K562 (cell line): ENCODE data around the gene IL3RA. TPM values are rescaled to one million over a fixed set of nuclear protein-coding genes. Genes with fewer than 3 reads are reported as not detected.

ENCODE experiments used
- ESRRA ChIP-seq: fragments of 450-650 bp; IDR thresholded peaks from 2 replicates; pipeline ENCODE4 v1.6.1; 2014; ENCODE audit warnings: low read depth, mild to moderate bottlenecking, moderate library complexity, borderline replicate concordance
- KLF1 ChIP-seq: fragments of 450-650 bp; IDR thresholded peaks from 2 replicates; pipeline ENCODE4 v1.6.1; 2016; ENCODE audit warnings: missing genetic modification characterization, missing compliant biosample characterization
- MCM7 ChIP-seq, 2 experiments: fragments of 450-650 bp; IDR thresholded peaks; 2 replicates each; pipeline ENCODE4 v1.6.1; 2016 to 2018
- MIER1 ChIP-seq: fragments of 450-650 bp; IDR thresholded peaks from 2 replicates; pipeline ENCODE4 v1.6.1; 2016; ENCODE audit warnings: antibody characterized with exemption, mild to moderate bottlenecking, low read depth
- NEUROD1 ChIP-seq: fragments of 150-350 bp; IDR thresholded peaks from 2 replicates; pipeline ENCODE4 v1.6.1; 2014; ENCODE audit warnings: borderline replicate concordance, low read length, low read depth; ENCODE audit not compliant: partially characterized antibody
- REST ChIP-seq, 2 experiments: fragments of 450-650 bp; formaldehyde crosslinking in 1 of 2; IDR thresholded peaks; 2 replicates each; pipeline versions ENCODE4 v1.4.0 to v1.6.1; 2014 to 2020; ENCODE audit warnings: mild to moderate bottlenecking in 2 of 2, borderline replicate concordance in 1 of 2, low read depth in 1 of 2
- ZBTB11 ChIP-seq, 3 experiments: fragments of 200-800 bp in 1 of 3; fragments of 250-450 bp in 1 of 3; fragments of 450-650 bp in 1 of 3; sonication (Bioruptor Pico) in 1 of 3; sonication (Bioruptor generic) in 1 of 3; formaldehyde crosslinking in 1 of 3; IDR thresholded peaks; 2 replicates each; pipeline versions ENCODE4 v1.6.1 to v1.8.0; 2016 to 2022; ENCODE audit warnings: mild to moderate bottlenecking in 2 of 3, missing genetic modification characterization in 2 of 3, missing compliant biosample characterization in 1 of 3, moderate library complexity in 1 of 3
- ZNF263 ChIP-seq: sonication (generic); formaldehyde crosslinking; IDR thresholded peaks from 2 replicates; pipeline ENCODE4 v1.8.0; 2022; ENCODE audit warnings: mild to moderate bottlenecking, missing genetic modification reagents, borderline replicate concordance
- ZNF41 ChIP-seq: fragments of 250-450 bp; sonication (Bioruptor Pico); conservative IDR thresholded peaks from 2 replicates; pipeline ENCODE4 v1.4.0; 2020; ENCODE audit warnings: mild to moderate bottlenecking
- ZNF76 ChIP-seq: fragments of 250-450 bp; sonication (Bioruptor Pico); IDR thresholded peaks from 2 replicates; pipeline ENCODE4 v1.4.0; 2020; ENCODE audit warnings: mild to moderate bottlenecking, moderate library complexity, borderline replicate concordance
- polyA plus RNA-seq, 8 experiments: library from polyadenylated mRNA; depleted of rRNA in 4 of 8; stranded (reverse) in 5 of 8; unstranded in 3 of 8; fragments of >200 nt; fragmentation: Nextera tagmentation in 2 of 8; fragmentation: Illumina TruSeq in 1 of 8; extraction: Ambion mirVana in 2 of 8; extraction: Trizol in 1 of 8; gene quantifications; 2 replicates each; pipeline versions ENCODE4 v1.2.1 to v1.2.3, GENCODE V29; 2011 to 2014; ENCODE audit warnings: inconsistent platforms in 1 of 8, missing spikeins in 1 of 8
- total RNA-seq, 7 experiments: library from RNA; depleted of rRNA in 6 of 7; stranded (reverse); fragments of >200 nt in 6 of 7; fragmentation: Illumina TruSeq in 2 of 7; extraction: Trizol in 2 of 7; gene quantifications; 2 replicates each; pipeline versions ENCODE4 v1.2.1 to v1.2.3, GENCODE V29; 2011 to 2021; ENCODE audit warnings: low replicate concordance in 1 of 7
- TF ChIP-seq, protein P1 (sequence below): fragments of 250-450 bp; sonication (Bioruptor Pico); IDR thresholded peaks from 2 replicates; pipeline ENCODE4 v1.4.0; 2020

IL3RA gene
- total and polyA plus RNA-seq, 9 of the 15 experiments (the other 6 are each of a cell fraction or from before 2014, with no cell fraction given), result not detected

- peak; percentile 57 for TF ChIP-seq KLF1 (tag)
- peak; percentile 93 for TF ChIP-seq ZNF76 (CRISPR knock-in tag)
- TF ChIP-seq, protein P1, sequence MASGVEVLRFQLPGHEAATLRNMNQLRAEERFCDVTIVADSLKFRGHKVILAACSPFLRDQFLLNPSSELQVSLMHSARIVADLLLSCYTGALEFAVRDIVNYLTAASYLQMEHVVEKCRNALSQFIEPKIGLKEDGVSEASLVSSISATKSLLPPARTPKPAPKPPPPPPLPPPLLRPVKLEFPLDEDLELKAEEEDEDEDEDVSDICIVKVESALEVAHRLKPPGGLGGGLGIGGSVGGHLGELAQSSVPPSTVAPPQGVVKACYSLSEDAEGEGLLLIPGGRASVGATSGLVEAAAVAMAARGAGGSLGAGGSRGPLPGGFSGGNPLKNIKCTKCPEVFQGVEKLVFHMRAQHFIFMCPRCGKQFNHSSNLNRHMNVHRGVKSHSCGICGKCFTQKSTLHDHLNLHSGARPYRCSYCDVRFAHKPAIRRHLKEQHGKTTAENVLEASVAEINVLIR (CRISPR knock-in tag), result peak; percentile 37; the same call in 1 of the 2 replicates
- no peak for TF ChIP-seq MIER1
- no peak for TF ChIP-seq NEUROD1
- TF ChIP-seq ZNF41, result peak; percentile 44; the same call in 1 of the 2 replicates
- no peak for TF ChIP-seq MCM7 (IDR thresholded peaks at IDR 0.05)
- no peak for TF ChIP-seq REST (IDR thresholded peaks at IDR 0.05; ENCODE audit: borderline replicate concordance)
- TF ChIP-seq REST (CRISPR knock-in tag; IDR thresholded peaks at IDR 0.05; ENCODE audit: low read depth), result peak; percentile 88
- TF ChIP-seq ZNF263, result peak; percentile 95
- TF ChIP-seq ESRRA, result peak; percentile 100
- TF ChIP-seq ZBTB11 (CRISPR knock-in tag; IDR thresholded peaks at IDR 0.05), result peak in 1 of 3 experiments; percentile 68; a peak in 1 of 6 replicates
Measured at GRCh38 chrX:1392376-1393068, 55.9 kb downstream of the IL3RA start (continued).
